Measurements from ENCODE around the gene ALDH16A1. TPM values are rescaled to one million over a fixed set of nuclear protein-coding genes. Genes with fewer than 3 reads are reported as not detected.
A peak's percentile ranks its signal among the peaks of the same experiment; 100 is the strongest.

The ALDH16A1 gene
- total RNA-seq, 1 donor from 2014 or later: 51.9 TPM

- peaks cover 21% of the 10 kb centered on the region for H3K4me1 Mint-ChIP-seq
- TF ChIP-seq, protein P1, sequence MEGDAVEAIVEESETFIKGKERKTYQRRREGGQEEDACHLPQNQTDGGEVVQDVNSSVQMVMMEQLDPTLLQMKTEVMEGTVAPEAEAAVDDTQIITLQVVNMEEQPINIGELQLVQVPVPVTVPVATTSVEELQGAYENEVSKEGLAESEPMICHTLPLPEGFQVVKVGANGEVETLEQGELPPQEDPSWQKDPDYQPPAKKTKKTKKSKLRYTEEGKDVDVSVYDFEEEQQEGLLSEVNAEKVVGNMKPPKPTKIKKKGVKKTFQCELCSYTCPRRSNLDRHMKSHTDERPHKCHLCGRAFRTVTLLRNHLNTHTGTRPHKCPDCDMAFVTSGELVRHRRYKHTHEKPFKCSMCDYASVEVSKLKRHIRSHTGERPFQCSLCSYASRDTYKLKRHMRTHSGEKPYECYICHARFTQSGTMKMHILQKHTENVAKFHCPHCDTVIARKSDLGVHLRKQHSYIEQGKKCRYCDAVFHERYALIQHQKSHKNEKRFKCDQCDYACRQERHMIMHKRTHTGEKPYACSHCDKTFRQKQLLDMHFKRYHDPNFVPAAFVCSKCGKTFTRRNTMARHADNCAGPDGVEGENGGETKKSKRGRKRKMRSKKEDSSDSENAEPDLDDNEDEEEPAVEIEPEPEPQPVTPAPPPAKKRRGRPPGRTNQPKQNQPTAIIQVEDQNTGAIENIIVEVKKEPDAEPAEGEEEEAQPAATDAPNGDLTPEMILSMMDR (conservative IDR thresholded peaks at IDR 0.05): no peak
- no peak for DNase-seq (ENCODE audit: low read depth, low spot score)
- no peak overlapping the region for H3K27ac Mint-ChIP-seq (ENCODE audit: unreplicated experiment)
- H3K36me3 Mint-ChIP-seq (ENCODE audit: low read depth): no peaks in the 10 kb centered on the region
- H3K9me3 Mint-ChIP-seq: no peaks in the 10 kb centered on the region
- no peak overlapping the region for H3K4me3 Mint-ChIP-seq
- H3K27me3 Mint-ChIP-seq (ENCODE audit: low read depth): peaks cover 99% of the 10 kb centered on the region
Measured at GRCh38 chr19:49430172-49430677, 22.8 kb upstream of the ALDH16A1 start.

DNA sequence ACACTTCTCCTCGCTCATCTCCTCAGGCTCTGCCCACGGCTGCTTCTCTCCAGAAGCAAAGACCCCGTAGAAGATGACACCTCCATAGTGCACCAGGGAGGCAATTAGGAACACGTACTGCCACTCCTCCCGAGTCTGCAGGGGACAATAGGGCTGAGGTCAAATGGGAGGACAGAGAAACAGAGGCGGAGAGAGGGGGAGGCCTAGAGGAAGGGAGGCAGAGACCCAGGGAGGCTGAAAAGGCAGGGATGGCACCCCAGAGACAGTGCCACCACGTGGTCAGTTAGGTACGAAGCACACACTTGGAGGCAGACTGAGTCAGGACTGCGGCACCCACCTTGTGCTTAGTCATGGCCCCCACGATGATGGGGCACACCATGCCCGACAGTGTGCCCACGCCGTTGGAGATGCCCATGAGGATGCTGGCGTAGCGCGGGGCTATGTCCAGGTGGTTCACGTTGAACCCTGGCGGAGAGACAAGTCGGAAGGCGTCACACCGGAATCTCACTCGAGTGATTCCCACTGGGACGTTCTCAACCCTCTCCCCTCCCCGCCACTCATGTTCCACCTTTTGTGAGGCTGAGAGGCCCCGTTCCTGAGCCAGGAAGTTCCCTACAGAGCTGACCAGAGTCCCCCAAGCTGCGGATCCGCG lies 22.2 kb upstream of the ALDH16A1 start:
- Mint-ChIP-seq H3K4me3 (no peak overlapping the region), H3K27me3 (ENCODE audit: low read depth) (peaks cover 99% of the 10 kb centered on the region), H3K27ac (ENCODE audit: unreplicated experiment) (no peak overlapping the region), H3K36me3 (ENCODE audit: low read depth) (no peaks in the 10 kb centered on the region), H3K9me3 (no peaks in the 10 kb centered on the region), H3K4me1 (peaks cover 21% of the 10 kb centered on the region)
- no peak for DNase-seq (ENCODE audit: low read depth, low spot score)
- TF ChIP-seq, protein P1 (conservative IDR thresholded peaks at IDR 0.05): peak; percentile 34

DNA sequence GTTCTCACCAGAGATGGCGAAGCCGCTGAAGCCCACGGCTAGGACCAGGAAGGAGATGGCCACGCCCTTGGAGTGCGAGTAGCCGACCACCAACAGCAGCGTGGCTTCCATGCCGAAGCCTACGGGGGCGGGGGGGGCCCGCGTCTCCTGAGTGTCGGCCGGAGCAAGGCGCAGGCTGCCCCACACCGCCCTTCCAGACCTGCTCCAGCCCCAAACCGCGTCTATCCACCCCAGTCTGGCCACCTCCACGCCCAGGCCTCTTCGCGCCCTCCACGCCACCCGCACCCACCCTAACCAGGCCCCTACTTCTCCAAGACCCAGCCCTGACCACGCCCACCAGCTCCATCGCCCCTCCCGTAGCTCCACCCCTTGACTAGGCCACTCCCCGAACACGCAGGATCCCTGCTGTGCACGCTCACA lies 21.7 kb upstream of the ALDH16A1 start:
- DNase-seq (ENCODE audit: low read depth, low spot score): no peak
- TF ChIP-seq, protein P1 (conservative IDR thresholded peaks at IDR 0.05): no peak
- Mint-ChIP-seq H3K4me3 (no peak overlapping the region), H3K27ac (ENCODE audit: unreplicated experiment) (no peak overlapping the region), H3K4me1 (peaks cover 19% of the 10 kb centered on the region), H3K36me3 (ENCODE audit: low read depth) (no peaks in the 10 kb centered on the region), H3K9me3 (no peaks in the 10 kb centered on the region), H3K27me3 (ENCODE audit: low read depth) (peaks cover 99% of the 10 kb centered on the region)

GRCh38 chr19:49432141-49433073 lies 20.6 kb upstream of the ALDH16A1 start:
- Mint-ChIP-seq H3K9me3 (no peaks in the 10 kb centered on the region), H3K27me3 (ENCODE audit: low read depth) (peaks cover 99% of the 10 kb centered on the region), H3K4me1 (peaks cover 17% of the 10 kb centered on the region), H3K27ac (ENCODE audit: unreplicated experiment) (no peak overlapping the region), H3K4me3 (no peak overlapping the region), H3K36me3 (ENCODE audit: low read depth) (no peaks in the 10 kb centered on the region)
- TF ChIP-seq, protein P1 (conservative IDR thresholded peaks at IDR 0.05): no peak
- DNase-seq (ENCODE audit: low read depth, low spot score): no peak

DNA sequence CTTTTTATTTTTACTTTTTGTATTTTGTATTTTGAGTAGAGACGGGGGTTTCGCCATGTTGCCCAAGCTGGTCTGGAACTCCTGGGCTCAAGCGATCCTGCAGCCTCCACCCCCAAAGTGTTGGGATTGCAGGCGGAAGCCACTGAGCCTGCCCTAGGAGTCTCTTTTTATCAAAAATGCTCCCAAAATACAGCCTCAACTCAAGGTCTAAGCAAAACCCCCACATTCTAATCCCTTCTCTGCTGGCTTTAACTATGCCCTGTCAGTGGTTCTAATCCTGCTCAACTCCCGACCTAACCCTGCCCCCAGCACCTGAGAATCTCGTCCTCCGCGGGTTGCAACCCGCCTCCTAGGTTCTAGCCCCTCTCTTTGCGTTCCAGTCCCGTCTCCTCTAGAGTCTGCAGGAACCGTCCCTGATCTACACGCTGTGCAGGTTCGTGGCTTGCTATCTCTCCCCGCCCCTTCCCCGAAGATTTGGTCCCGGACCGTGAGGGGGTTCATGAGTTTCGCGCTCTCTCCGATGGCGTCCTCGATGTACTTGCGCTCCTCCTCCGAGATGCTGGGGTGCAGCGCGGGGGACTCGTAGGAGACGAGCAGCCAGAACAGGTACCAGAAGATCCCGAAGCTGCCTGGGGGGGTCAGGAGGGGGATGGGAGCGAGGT lies 19.7 kb upstream of the ALDH16A1 start:
- H3K9me3 Mint-ChIP-seq: no peaks in the 10 kb centered on the region
- H3K27ac Mint-ChIP-seq (ENCODE audit: unreplicated experiment): no peak overlapping the region
- peaks cover 10% of the 10 kb centered on the region for H3K4me1 Mint-ChIP-seq
- TF ChIP-seq, protein P1 (conservative IDR thresholded peaks at IDR 0.05): no peak
- peaks cover 100% of the 10 kb centered on the region for H3K27me3 Mint-ChIP-seq (ENCODE audit: low read depth)
- H3K4me3 Mint-ChIP-seq: no peak overlapping the region
- H3K36me3 Mint-ChIP-seq (ENCODE audit: low read depth): no peaks in the 10 kb centered on the region
- DNase-seq (ENCODE audit: low read depth, low spot score): no peak

All from neural crest cell (in vitro differentiated cells).